H7 (cell line): ENCODE measurements around the gene IRF6. TPM values are rescaled to one million over a fixed set of nuclear protein-coding genes. Genes with fewer than 3 reads are reported as not detected.

Experiments used
- DNase-seq: peaks from one replicate; pipeline ENCODE4 v3.0.0; 2012
- H3K27me3 ChIP-seq: 2 replicates; pipeline ENCODE4 v1.6.0; 2011; ENCODE audit warnings: mild to moderate bottlenecking, low read length; ENCODE audit not compliant: control insufficient read depth, insufficient read depth
- H3K36me3 ChIP-seq: replicated peaks from 2 replicates; pipeline ENCODE4 v1.5.1; 2011; ENCODE audit warnings: low read length; ENCODE audit not compliant: control insufficient read depth, insufficient read depth
- H3K4me3 ChIP-seq: 2 replicates; pipeline ENCODE4 v1.5.1; 2011; ENCODE audit warnings: low read depth, mild to moderate bottlenecking, control low read depth, low read length, moderate library complexity; ENCODE audit not compliant: insufficient read depth
- total RNA-seq: library from RNA; depleted of rRNA; stranded (reverse); fragments of >200 nt; shearing (Covaris generic); gene quantifications from 2 replicates; pipeline ENCODE4 v1.2.3, GENCODE V29; 2014; rRNA removed

The IRF6 gene
- total RNA-seq: 2.3 and 4.1 TPM in 2 replicates

DNA sequence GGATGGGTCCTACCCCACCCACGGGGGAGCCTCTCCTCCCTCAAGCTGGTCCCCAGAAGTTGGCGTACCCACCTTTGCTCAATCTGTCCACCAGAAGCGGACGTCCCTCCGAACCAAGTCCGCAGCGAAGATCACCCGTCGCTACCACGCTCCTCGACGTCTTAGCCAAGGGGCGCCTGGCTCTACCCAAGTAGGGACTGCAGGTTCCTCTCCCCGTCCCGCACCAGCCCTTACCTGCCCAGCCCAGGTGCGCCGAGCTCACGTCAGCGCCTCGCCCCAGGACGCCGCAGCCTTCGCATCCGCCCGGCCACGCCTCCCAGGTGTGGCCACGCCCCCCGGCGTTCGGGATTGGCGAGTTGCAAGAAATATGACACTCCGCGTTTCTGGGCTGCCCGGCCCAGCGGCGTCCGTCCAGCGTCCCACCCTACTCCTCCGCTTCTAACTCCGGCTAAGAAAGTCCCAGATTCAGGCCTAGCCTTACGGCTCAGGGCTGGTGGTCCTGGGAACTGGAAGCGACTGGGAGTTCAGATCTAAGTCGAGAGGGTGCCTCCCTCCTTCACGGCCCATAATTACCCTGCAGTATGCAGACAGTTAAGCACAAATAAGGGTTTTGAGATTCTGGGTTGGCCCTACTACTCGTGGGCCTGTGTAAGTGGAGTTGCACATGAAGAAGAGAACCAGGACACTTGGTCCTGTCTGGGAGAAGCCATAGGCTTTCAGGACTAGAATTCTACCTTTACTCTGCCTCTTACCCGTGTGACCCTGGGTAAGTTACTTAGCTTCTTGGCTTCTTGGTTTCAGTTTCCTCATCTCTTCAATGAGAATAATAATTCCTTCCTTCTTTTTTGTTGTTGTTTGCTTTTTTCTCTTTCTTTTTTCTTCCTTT, at the start of gene IRF6:
Gene IRF6, minus strand, starts transcription at position 268 of the 886 bp plus-strand sequence. CDS start 4,729 bp downstream, outside the sequence.
- Histone ChIP-seq H3K27me3 (peaks cover 25% of the 10 kb centered on the region; the same call in 1 of the 2 replicates), H3K36me3 (no peaks in the 10 kb centered on the region), H3K4me3 (peak within 1 kb of the TSS; percentile 48)
- peak; percentile 97 for DNase-seq

- Histone ChIP-seq H3K4me3 (no peak overlapping the region), H3K36me3 (no peaks in the 10 kb centered on the region; the same call in 1 of the 2 replicates), H3K27me3 (no peaks in the 10 kb centered on the region)
- DNase-seq: no peak
These were observed 49.7 kb upstream of the IRF6 start for GRCh38 chr1:209855623-209856022.

DNA sequence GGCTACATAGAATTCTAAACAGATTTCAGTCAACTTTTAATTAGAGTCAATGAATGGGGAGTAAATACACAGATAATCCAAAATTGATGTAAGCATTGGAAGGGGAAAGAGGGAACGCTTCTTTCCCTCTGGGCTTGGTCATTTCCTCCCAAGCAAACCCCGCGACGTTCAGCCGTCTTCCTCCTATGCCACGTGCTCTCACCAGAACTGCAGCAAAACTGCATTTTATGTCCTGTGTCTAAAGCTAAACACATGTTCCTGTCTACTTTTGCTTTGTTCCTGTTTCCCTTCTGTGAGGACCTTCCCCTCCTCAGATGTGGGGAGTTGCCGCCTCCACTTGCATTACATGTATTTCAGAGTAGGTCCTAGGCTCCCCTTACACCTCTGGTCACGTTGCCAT, 49.1 kb upstream of the IRF6 start:
- Histone ChIP-seq H3K27me3 (no peaks in the 10 kb centered on the region), H3K36me3 (no peaks in the 10 kb centered on the region; the same call in 1 of the 2 replicates), H3K4me3 (no peak overlapping the region)
- DNase-seq: no peak

DNA sequence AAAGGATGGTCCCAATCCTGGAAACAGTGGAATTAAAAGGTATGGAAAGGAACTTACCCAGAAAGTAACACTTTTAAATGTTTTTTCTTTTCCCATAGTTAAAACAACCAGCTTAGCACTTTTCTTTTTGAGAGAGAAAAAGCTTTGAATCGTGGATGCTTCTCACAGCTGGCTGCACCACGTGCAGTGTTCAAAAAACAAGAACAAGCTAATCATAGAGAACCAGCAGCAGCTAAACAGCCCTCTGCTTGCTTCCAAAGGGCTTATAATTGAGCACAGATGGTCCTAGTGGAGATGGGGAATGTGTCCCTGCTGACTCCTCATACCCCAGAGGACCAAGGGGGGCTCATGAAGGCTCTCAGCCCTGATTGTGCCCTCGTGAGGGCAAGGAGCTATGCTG, 48.3 kb upstream of the IRF6 start:
- no peak for DNase-seq
- no peaks in the 10 kb centered on the region; the same call in 1 of the 2 replicates for H3K36me3 ChIP-seq
- no peaks in the 10 kb centered on the region for H3K27me3 ChIP-seq

DNA sequence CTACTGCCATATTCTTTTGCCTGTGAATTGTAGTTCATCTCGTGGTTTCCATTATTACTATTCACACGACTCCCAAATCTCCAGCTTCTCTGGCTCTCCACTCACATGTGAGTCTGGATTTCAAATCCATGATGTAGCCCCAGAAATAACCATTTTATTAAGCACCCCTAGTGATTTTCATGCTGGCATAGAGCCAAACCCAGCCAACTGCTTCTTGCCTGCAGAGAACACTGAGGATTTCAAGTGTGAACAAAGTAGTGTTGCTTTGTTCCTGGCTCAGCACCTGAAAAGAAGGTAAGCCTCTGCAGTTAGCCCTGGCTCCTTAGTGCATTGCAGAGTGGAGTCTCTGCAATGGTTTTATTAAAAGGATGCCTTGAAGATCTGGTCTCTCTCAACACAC, 47.7 kb upstream of the IRF6 start:
- no peaks in the 10 kb centered on the region; the same call in 1 of the 2 replicates for H3K36me3 ChIP-seq
- H3K27me3 ChIP-seq: no peaks in the 10 kb centered on the region
- H3K4me3 ChIP-seq: no peak overlapping the region
- no peak for DNase-seq

More for the DNA sequence above, 48.3 kb upstream of the IRF6 start:
- no peak overlapping the region for H3K4me3 ChIP-seq

- Histone ChIP-seq H3K4me3 (no peak overlapping the region), H3K36me3 (peaks cover 4% of the 10 kb centered on the region), H3K27me3 (no peaks in the 10 kb centered on the region)
- DNase-seq: peak; percentile 72
These were observed 44.5 kb upstream of the IRF6 start for GRCh38 chr1:209850342-209850979.

DNA sequence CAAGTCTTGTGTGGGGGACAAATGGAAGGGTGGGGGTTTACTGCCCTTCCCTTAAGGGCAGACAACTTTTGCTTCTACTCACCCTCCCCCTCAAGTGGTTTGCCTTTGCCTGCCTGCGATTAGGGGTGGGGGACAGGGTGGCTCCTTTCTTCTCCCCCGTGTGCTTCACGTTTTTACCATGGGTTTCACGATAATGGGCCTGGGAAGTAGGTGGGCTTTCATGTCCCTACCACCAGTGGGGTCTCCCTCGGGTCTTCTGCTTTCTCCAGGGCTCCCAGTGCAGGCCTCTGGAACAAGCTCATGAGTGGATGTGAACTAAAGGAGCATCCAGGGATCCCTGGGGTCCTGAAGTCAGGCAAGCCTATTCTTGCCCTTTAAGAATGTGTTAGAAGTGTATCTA, 43.4 kb upstream of the IRF6 start:
- peaks cover 7% of the 10 kb centered on the region for H3K36me3 ChIP-seq
- H3K4me3 ChIP-seq: no peak overlapping the region
- H3K27me3 ChIP-seq: no peaks in the 10 kb centered on the region
- no peak for DNase-seq

GRCh38 chr1:209845408-209845725, 39.4 kb upstream of the IRF6 start:
- H3K36me3 ChIP-seq: peaks cover 24% of the 10 kb centered on the region
- H3K27me3 ChIP-seq: no peaks in the 10 kb centered on the region
- H3K4me3 ChIP-seq: no peak overlapping the region
- DNase-seq: no peak

- no peak for DNase-seq
- H3K36me3 ChIP-seq: peaks cover 24% of the 10 kb centered on the region
- H3K27me3 ChIP-seq: no peaks in the 10 kb centered on the region
- no peak overlapping the region for H3K4me3 ChIP-seq
These were observed 38.9 kb upstream of the IRF6 start for GRCh38 chr1:209844695-209845407.

- no peaks in the 10 kb centered on the region for H3K27me3 ChIP-seq
- peaks cover 30% of the 10 kb centered on the region for H3K36me3 ChIP-seq
- DNase-seq: no peak
- H3K4me3 ChIP-seq: no peak overlapping the region
These were observed 34.7 kb upstream of the IRF6 start for GRCh38 chr1:209840611-209841010.

DNA sequence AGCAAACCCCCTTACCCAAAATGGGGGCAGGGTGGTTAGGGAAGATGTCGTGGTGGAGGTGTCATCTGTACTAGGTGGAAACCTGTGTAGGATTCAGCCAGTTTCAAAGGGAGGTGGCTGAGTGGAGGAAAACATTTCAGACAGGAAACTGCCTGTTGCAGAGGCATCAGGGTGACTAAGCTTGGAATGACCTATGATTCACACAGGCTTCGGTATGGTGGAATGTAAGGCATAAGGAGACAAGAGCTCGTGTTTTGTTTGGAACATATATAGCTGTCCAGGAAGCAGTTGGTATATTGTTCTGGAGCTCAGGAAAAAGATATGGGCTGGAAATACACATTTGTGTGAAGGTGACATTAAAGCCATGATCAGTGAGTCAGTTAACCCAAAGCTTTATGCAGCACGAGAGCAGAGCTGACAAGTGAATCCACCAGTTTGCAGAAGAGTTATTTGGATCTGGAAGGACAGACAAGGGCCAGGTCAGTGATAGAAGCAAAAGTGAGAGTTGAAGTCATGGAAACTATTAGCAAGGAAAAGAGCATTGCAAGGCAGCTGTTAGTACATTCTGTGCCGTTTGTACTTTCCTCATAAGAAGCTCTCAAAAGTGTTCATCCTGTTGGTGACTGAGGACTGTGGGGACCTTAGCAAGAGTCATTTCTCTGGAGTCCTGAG, 34.1 kb upstream of the IRF6 start:
- no peak for DNase-seq
- H3K4me3 ChIP-seq: no peak overlapping the region
- no peaks in the 10 kb centered on the region for H3K27me3 ChIP-seq
- peaks cover 26% of the 10 kb centered on the region for H3K36me3 ChIP-seq

- H3K4me3 ChIP-seq: no peak overlapping the region
- H3K36me3 ChIP-seq: peaks cover 29% of the 10 kb centered on the region
- no peak for DNase-seq
- H3K27me3 ChIP-seq: no peaks in the 10 kb centered on the region
These were observed 32.6 kb upstream of the IRF6 start for GRCh38 chr1:209838537-209838936.

- Histone ChIP-seq H3K4me3 (no peak overlapping the region), H3K36me3 (peaks cover 30% of the 10 kb centered on the region), H3K27me3 (no peaks in the 10 kb centered on the region)
- no peak for DNase-seq
These were observed 31.7 kb upstream of the IRF6 start for GRCh38 chr1:209837671-209838070.

GRCh38 chr1:209835782-209836298, 29.9 kb upstream of the IRF6 start:
- no peak overlapping the region for H3K4me3 ChIP-seq
- DNase-seq: no peak
- no peaks in the 10 kb centered on the region for H3K27me3 ChIP-seq
- H3K36me3 ChIP-seq: peaks cover 28% of the 10 kb centered on the region
